Trophoblast cell (in vitro differentiated cells and primary cell): ENCODE results near the gene RNF41.
"Not testable (repeated sequence)": the region's sequence is repeated elsewhere in the genome, so short reads cannot be mapped to it uniquely, and the experiment has no call there.

Experiments used
- DNase-seq, 2 donors: peaks; one replicate each; pipeline ENCODE4 v3.0.0-alpha.2; 2016
- H2AFZ ChIP-seq: 2 replicates; pipeline ENCODE4 v1.6.1; 2013; ENCODE audit warnings: low read length, moderate library complexity, mild to moderate bottlenecking; ENCODE audit not compliant: insufficient read depth, poor library complexity
- H2AK5ac ChIP-seq: 2 replicates; pipeline ENCODE4 v1.6.1; 2013; ENCODE audit warnings: mild to moderate bottlenecking, low read length
- H2BK120ac ChIP-seq: 2 replicates; pipeline ENCODE4 v1.6.1; 2013; ENCODE audit warnings: low read length, mild to moderate bottlenecking, moderate library complexity; ENCODE audit not compliant: insufficient read depth, poor library complexity
- H2BK12ac ChIP-seq: 2 replicates; pipeline ENCODE4 v1.6.1; 2013; ENCODE audit warnings: mild to moderate bottlenecking, low read length, moderate library complexity
- H2BK5ac ChIP-seq: 2 replicates; pipeline ENCODE4 v1.6.1; 2013; ENCODE audit warnings: low read length, low read depth, moderate library complexity, mild to moderate bottlenecking; ENCODE audit not compliant: poor library complexity
- H3K14ac ChIP-seq: 2 replicates; pipeline ENCODE4 v1.6.1; 2013; ENCODE audit warnings: mild to moderate bottlenecking, low read length
- H3K18ac ChIP-seq: 2 replicates; pipeline ENCODE4 v1.6.1; 2013; ENCODE audit warnings: mild to moderate bottlenecking, low read length
- H3K23ac ChIP-seq: 2 replicates; pipeline ENCODE4 v1.6.1; 2013; ENCODE audit warnings: low read length
- H3K27ac ChIP-seq: 2 replicates; pipeline ENCODE4 v1.5.1; 2013; ENCODE audit warnings: low read depth, mild to moderate bottlenecking, inconsistent platforms, low read length, moderate library complexity
- H3K27me3 ChIP-seq: 2 replicates; pipeline ENCODE4 v1.6.1; 2013; ENCODE audit warnings: inconsistent platforms, mild to moderate bottlenecking, low read length, moderate library complexity; ENCODE audit not compliant: insufficient read depth
- H3K36me3 ChIP-seq, 2 experiments: 1 replicate in 1 of 2; 2 replicates in 1 of 2; pipeline ENCODE4 v1.6.1; 2013; ENCODE audit warnings: low read length in 2 of 2, mild to moderate bottlenecking in 2 of 2, moderate library complexity in 1 of 2; ENCODE audit not compliant: insufficient read depth in 2 of 2, control insufficient read depth in 1 of 2
- H3K4ac ChIP-seq: 2 replicates; pipeline ENCODE4 v1.6.1; 2013; ENCODE audit warnings: low read depth, mild to moderate bottlenecking, low read length, moderate library complexity
- H3K4me1 ChIP-seq, 2 experiments: 1 replicate in 1 of 2; 2 replicates in 1 of 2; pipeline ENCODE4 v1.6.1; 2013; ENCODE audit warnings: low read length in 2 of 2, mild to moderate bottlenecking in 2 of 2, moderate library complexity in 1 of 2; ENCODE audit not compliant: insufficient read depth in 2 of 2, control insufficient read depth in 1 of 2
- H3K4me2 ChIP-seq: 2 replicates; pipeline ENCODE4 v1.6.1; 2013; ENCODE audit warnings: inconsistent platforms, mild to moderate bottlenecking, low read length, moderate library complexity
- H3K4me3 ChIP-seq: 2 replicates; pipeline ENCODE4 v1.5.1; 2013; ENCODE audit warnings: mild to moderate bottlenecking, low read depth, low read length, inconsistent platforms
- H3K79me1 ChIP-seq: one replicate; pipeline ENCODE4 v1.6.1; 2013; ENCODE audit warnings: low read length
- H3K79me2 ChIP-seq: 2 replicates; pipeline ENCODE4 v1.6.1; 2013; ENCODE audit warnings: low read length, mild to moderate bottlenecking; ENCODE audit not compliant: control insufficient read depth, insufficient read depth, poor library complexity
- H3K9ac ChIP-seq: 2 replicates; pipeline ENCODE4 v1.6.1; 2013; ENCODE audit warnings: mild to moderate bottlenecking, low read length
- H3K9me3 ChIP-seq: 2 replicates; pipeline ENCODE4 v1.6.1; 2013; ENCODE audit warnings: low read depth, mild to moderate bottlenecking, control low read depth, inconsistent platforms, low read length; ENCODE audit not compliant: insufficient read depth
- H4K12ac ChIP-seq: 2 replicates; pipeline ENCODE4 v1.6.1; 2013; ENCODE audit warnings: low read depth, mild to moderate bottlenecking, low read length, moderate library complexity
- H4K8ac ChIP-seq: 2 replicates; pipeline ENCODE4 v1.6.1; 2013; ENCODE audit warnings: low read depth, mild to moderate bottlenecking, low read length, moderate library complexity
- H4K91ac ChIP-seq: one replicate; pipeline ENCODE4 v1.6.1; 2013; ENCODE audit warnings: low read depth, mild to moderate bottlenecking, low read length, moderate library complexity
- WGBS: extraction: QIAGEN DNeasy Blood & Tissue Kit; methylation state at CpG from one replicate; pipeline ENCODE4 v1.1.7; 2013; ENCODE audit warnings: missing lambda C conversion rate; ENCODE audit not compliant: insufficient read length, insufficient coverage; ENCODE audit errors: extremely low coverage; 5-methylcytosine and 5-hydroxymethylcytosine counted together

The RNF41 gene

GRCh38 chr12:56157201-56158028 lies 64.3 kb downstream of the RNF41 start:
- Histone ChIP-seq H2AFZ (peak overlapping the region; percentile 26), H3K79me1 (peaks cover 19% of the 10 kb centered on the region), H3K27ac (peak overlapping the region; percentile 67), H3K4ac (peak overlapping the region; percentile 34), H4K8ac (peak overlapping the region; percentile 44), H3K36me3 (peaks cover 38 to 48% of the 10 kb centered on the region in 2 experiments), H2BK120ac (peak overlapping the region; percentile 24), H3K4me2 (peak overlapping the region; percentile 71), H3K4me3 (peak overlapping the region; percentile 55), H3K27me3 (no peaks in the 10 kb centered on the region), H2BK12ac (no peak overlapping the region), H4K91ac (peak overlapping the region; percentile 50), H2BK5ac (peak overlapping the region; percentile 27), H3K23ac (no peak overlapping the region), H3K9ac (peak overlapping the region; percentile 44), H3K18ac (peak overlapping the region; percentile 28), H3K14ac (peak overlapping the region; percentile 27), H3K9me3 (peaks cover 4% of the 10 kb centered on the region), H3K79me2 (peaks cover 19% of the 10 kb centered on the region), H3K4me1 (peaks cover 31 to 32% of the 10 kb centered on the region in 2 experiments), H4K12ac (peak overlapping the region; percentile 2), H2AK5ac (no peak overlapping the region)
- no CpG with 5 or more reads among the region's 45 CpGs for WGBS
- peak; percentile 93 to 95 for DNase-seq

GRCh38 chr12:56156464-56157200 lies 65.1 kb downstream of the RNF41 start:
- not testable (repeated sequence) for H3K27me3 ChIP-seq, H4K8ac ChIP-seq, H3K18ac ChIP-seq, H3K4me3 ChIP-seq, H2BK120ac ChIP-seq, H4K91ac ChIP-seq, H2AK5ac ChIP-seq, H3K14ac ChIP-seq, H4K12ac ChIP-seq, H3K23ac ChIP-seq, H3K9ac ChIP-seq, H2AFZ ChIP-seq, H2BK12ac ChIP-seq, H3K9me3 ChIP-seq, H3K4ac ChIP-seq, DNase-seq, H2BK5ac ChIP-seq
- H3K4me2 ChIP-seq, result peak overlapping the region; percentile 71
- H3K27ac ChIP-seq, result peak overlapping the region; percentile 67
- peaks cover 33% of the 10 kb centered on the region in 2 experiments for H3K4me1 ChIP-seq
- WGBS, result no CpG with 5 or more reads among the region's 21 CpGs
- peaks cover 24% of the 10 kb centered on the region for H3K79me1 ChIP-seq
- peaks cover 31 to 41% of the 10 kb centered on the region in 2 experiments for H3K36me3 ChIP-seq
- peaks cover 19% of the 10 kb centered on the region for H3K79me2 ChIP-seq

DNA sequence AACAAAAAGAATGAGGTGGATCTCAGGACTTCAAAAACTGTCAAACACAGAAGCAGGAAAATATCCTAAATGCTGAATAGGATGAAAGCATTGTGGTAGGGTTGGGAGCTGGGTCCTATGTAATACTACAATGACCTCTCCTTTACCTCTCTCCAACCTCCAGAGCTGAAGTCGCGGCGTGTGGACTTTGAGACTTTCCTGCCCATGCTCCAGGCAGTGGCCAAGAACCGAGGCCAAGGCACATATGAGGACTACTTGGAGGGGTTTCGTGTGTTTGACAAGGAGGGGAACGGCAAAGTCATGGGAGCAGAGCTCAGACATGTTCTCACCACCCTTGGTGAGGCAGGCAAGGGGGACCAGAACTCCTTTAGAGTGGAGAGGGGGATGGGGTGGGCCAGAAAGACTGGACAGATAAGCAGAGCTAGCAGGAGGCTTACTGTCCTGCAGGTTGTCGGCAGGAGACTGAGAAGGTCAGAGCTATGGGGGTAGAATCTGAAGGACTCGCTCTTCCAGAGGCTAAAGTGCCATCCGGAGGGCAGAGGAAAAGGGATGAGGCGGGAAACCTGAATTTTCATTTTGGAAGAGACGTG lies 66.4 kb downstream of the RNF41 start:
- Histone ChIP-seq H2BK5ac (no peak overlapping the region), H2BK120ac (no peak overlapping the region), H3K9me3 (peaks cover 2% of the 10 kb centered on the region), H3K27ac (no peak overlapping the region), H3K79me1 (peaks cover 24% of the 10 kb centered on the region), H4K8ac (no peak overlapping the region), H2AFZ (no peak overlapping the region), H4K91ac (no peak overlapping the region), H3K4ac (no peak overlapping the region), H3K27me3 (no peaks in the 10 kb centered on the region), H3K18ac (no peak overlapping the region), H3K36me3 (peaks cover 20 to 28% of the 10 kb centered on the region in 2 experiments), H3K23ac (no peak overlapping the region), H3K14ac (no peak overlapping the region), H3K4me2 (no peak overlapping the region), H4K12ac (no peak overlapping the region), H3K4me3 (no peak overlapping the region), H2AK5ac (no peak overlapping the region), H3K4me1 (peaks cover 27 to 28% of the 10 kb centered on the region in 2 experiments), H2BK12ac (no peak overlapping the region), H3K9ac (no peak overlapping the region), H3K79me2 (peaks cover 19% of the 10 kb centered on the region)
- WGBS, result no CpG with 5 or more reads among the region's 11 CpGs
- no peak for DNase-seq

- Histone ChIP-seq H4K12ac (no peak overlapping the region), H3K18ac (no peak overlapping the region), H3K14ac (no peak overlapping the region), H3K79me2 (peaks cover 18% of the 10 kb centered on the region), H2BK120ac (no peak overlapping the region), H3K27me3 (no peaks in the 10 kb centered on the region), H4K8ac (no peak overlapping the region), H3K23ac (no peak overlapping the region), H4K91ac (no peak overlapping the region), H3K4me3 (no peak overlapping the region), H3K36me3 (peaks cover 15 to 22% of the 10 kb centered on the region in 2 experiments), H3K79me1 (peaks cover 24% of the 10 kb centered on the region), H3K9me3 (peaks cover 2% of the 10 kb centered on the region), H3K9ac (no peak overlapping the region), H2BK12ac (no peak overlapping the region), H2BK5ac (no peak overlapping the region), H3K4me2 (no peak overlapping the region), H2AFZ (no peak overlapping the region), H3K27ac (no peak overlapping the region), H3K4ac (no peak overlapping the region), H2AK5ac (no peak overlapping the region), H3K4me1 (peaks cover 22% of the 10 kb centered on the region in 2 experiments)
- DNase-seq, result no peak
- WGBS, result no CpG with 5 or more reads among the region's 5 CpGs
Observed at GRCh38 chr12:56154818-56155217, 66.9 kb downstream of the RNF41 start.
